Smooth muscle cell (in vitro differentiated cells): ENCODE measurements around the gene ZNF134. TPM values are rescaled to one million over a fixed set of nuclear protein-coding genes. Genes with fewer than 3 reads are reported as not detected.

Experiments
- DNase-seq: peaks from one replicate; lab custom pipeline; 2025; ENCODE audit not compliant: unreplicated experiment; lab: John Stamatoyannopoulos, UW
- H2AFZ ChIP-seq: fragments of 200-600 bp; sonication (generic); 2 replicates; pipeline ENCODE4 v1.6.0; 2016; ENCODE audit warnings: antibody characterized with exemption, low read depth, mild to moderate bottlenecking
- H3F3A ChIP-seq: fragments of 200-600 bp; sonication (generic); 2 replicates; pipeline ENCODE4 v1.6.0; 2017; ENCODE audit warnings: antibody characterized with exemption, low read depth
- H3K27ac ChIP-seq: fragments of 200-600 bp; sonication (generic); 2 replicates; pipeline ENCODE4 v1.5.1; 2016; ENCODE audit warnings: low read depth, mild to moderate bottlenecking
- H3K27me3 ChIP-seq: fragments of 200-600 bp; sonication (generic); 2 replicates; pipeline ENCODE4 v1.6.1; 2016; ENCODE audit warnings: low read depth, mild to moderate bottlenecking
- H3K36me3 ChIP-seq: fragments of 200-600 bp; sonication (generic); 2 replicates; pipeline ENCODE4 v1.5.1; 2016; ENCODE audit warnings: low read depth
- H3K4me1 ChIP-seq: fragments of 200-600 bp; sonication (generic); 2 replicates; pipeline ENCODE4 v1.5.1; 2016; ENCODE audit warnings: low read depth
- H3K4me2 ChIP-seq: fragments of 200-600 bp; sonication (generic); 2 replicates; pipeline ENCODE4 v1.6.0; 2016; ENCODE audit warnings: mild to moderate bottlenecking
- H3K4me3 ChIP-seq: fragments of 200-600 bp; sonication (generic); 2 replicates; pipeline ENCODE4 v1.5.1; 2016; ENCODE audit warnings: mild to moderate bottlenecking
- H3K79me2 ChIP-seq: fragments of 200-600 bp; sonication (generic); 2 replicates; pipeline ENCODE4 v1.6.0; 2016; ENCODE audit warnings: low read depth, mild to moderate bottlenecking
- H3K9ac ChIP-seq: fragments of 200-600 bp; sonication (generic); 2 replicates; pipeline ENCODE4 v1.6.0; 2016; ENCODE audit warnings: low read depth
- H3K9me3 ChIP-seq: fragments of 200-600 bp; sonication (generic); replicated peaks from 2 replicates; pipeline ENCODE4 v1.5.1; 2016; ENCODE audit warnings: low read depth
- H4K20me1 ChIP-seq: fragments of 200-600 bp; sonication (generic); 2 replicates; pipeline ENCODE4 v1.6.0; 2016; ENCODE audit warnings: low read depth
- CTCF ChIP-seq: fragments of 200-600 bp; sonication (generic); IDR thresholded peaks from 2 replicates; pipeline ENCODE4 v1.5.1; 2017; ENCODE audit warnings: borderline replicate concordance, mild to moderate bottlenecking, antibody characterized with exemption; ENCODE audit not compliant: insufficient read depth, poor library complexity, severe bottlenecking
- WGBS: methylation state at CpG from one replicate; pipeline ENCODE4 v1.1.7; 2016; ENCODE audit warnings: low lambda C conversion rate; 5-methylcytosine and 5-hydroxymethylcytosine counted together
- polyA plus RNA-seq: library from polyadenylated mRNA; unstranded; fragments of >200 nt; fragmentation: Nextera tagmentation; extraction: Ambion mirVana; gene quantifications from 2 replicates; pipeline ENCODE4 v1.2.1, GENCODE V29; 2016
- total RNA-seq: library from RNA; depleted of rRNA; stranded (reverse); fragments of >200 nt; gene quantifications from 2 replicates; pipeline ENCODE4 v1.2.3, GENCODE V29; 2014

The ZNF134 gene
- total and polyA plus RNA-seq, 2 experiments from 2014 or later, result 7.0 to 27.6 TPM

GRCh38 chr19:57572415-57572947 is 41.6 kb upstream of the ZNF134 start:
- Histone ChIP-seq H4K20me1 (no peaks in the 10 kb centered on the region), H2AFZ (no peak overlapping the region), H3K9ac (no peak overlapping the region), H3K27me3 (no peaks in the 10 kb centered on the region), H3F3A (no peaks in the 10 kb centered on the region), H3K36me3 (peaks cover 52% of the 10 kb centered on the region), H3K27ac (no peak overlapping the region), H3K9me3 (peaks cover 52% of the 10 kb centered on the region), H3K79me2 (peaks cover 3% of the 10 kb centered on the region), H3K4me3 (no peak overlapping the region), H3K4me2 (no peak overlapping the region), H3K4me1 (no peaks in the 10 kb centered on the region)
- WGBS, result 99% methylated on average over 3 of the region's 3 CpGs
- no peak for TF ChIP-seq CTCF
- DNase-seq, result no peak

GRCh38 chr19:57576661-57577060 is 37.4 kb upstream of the ZNF134 start:
- no peaks in the 10 kb centered on the region for H3K27me3 ChIP-seq
- no peaks in the 10 kb centered on the region for H3F3A ChIP-seq
- TF ChIP-seq CTCF, result no peak
- no peak overlapping the region for H3K27ac ChIP-seq
- no peak overlapping the region for H3K4me2 ChIP-seq
- H3K36me3 ChIP-seq, result peaks cover 47% of the 10 kb centered on the region
- H3K79me2 ChIP-seq, result peaks cover 12% of the 10 kb centered on the region
- H2AFZ ChIP-seq, result no peak overlapping the region
- no peak for DNase-seq
- no peak overlapping the region for H3K4me3 ChIP-seq
- no peak overlapping the region for H3K9ac ChIP-seq
- no peaks in the 10 kb centered on the region for H4K20me1 ChIP-seq
- H3K4me1 ChIP-seq, result peaks cover 6% of the 10 kb centered on the region
- H3K9me3 ChIP-seq, result peaks cover 45% of the 10 kb centered on the region

- H3K4me1 ChIP-seq, result peaks cover 6% of the 10 kb centered on the region
- H3K36me3 ChIP-seq, result peaks cover 27% of the 10 kb centered on the region
- H3K27me3 ChIP-seq, result no peaks in the 10 kb centered on the region
- H3K9ac ChIP-seq, result peak within 1 kb of the TSS; percentile 79
- H3K79me2 ChIP-seq, result peaks cover 12% of the 10 kb centered on the region
- under 1% methylated on average over 62 of the region's 62 CpGs for WGBS
- peak within 1 kb of the TSS; percentile 10 for H3K27ac ChIP-seq
- peak; percentile 69 for DNase-seq
- peak within 1 kb of the TSS; percentile 94 for H2AFZ ChIP-seq
- no peaks in the 10 kb centered on the region for H4K20me1 ChIP-seq
- H3K9me3 ChIP-seq, result peaks cover 25% of the 10 kb centered on the region
- H3F3A ChIP-seq, result no peaks in the 10 kb centered on the region
- H3K4me2 ChIP-seq, result peak within 1 kb of the TSS; percentile 85
- TF ChIP-seq CTCF, result no peak
- peak within 1 kb of the TSS; percentile 84 for H3K4me3 ChIP-seq
These were observed 35.4 kb upstream of the ZNF134 start, which contains the start of gene ZNF416 for GRCh38 chr19:57578487-57579205. TSS of gene ZNF416 (minus strand) at chr19:57578911. CDS start at chr19:57578704, 207 bp downstream.
